Activated naive CD4-positive, alpha-beta T cell treated with anti-CD3 and anti-CD28 coated beads, Interleukin-2, amount 10 ng/mL, durations not matched to agents 7 days and 5 days (primary cell): ENCODE measurements around the gene GPER1.

Experiments used
- CTCF ChIA-PET: fragments of 350-600 bp; sonication (Branson Sonifier 250); formaldehyde crosslinking; loops from one replicate; lab custom pipeline; 2021; ENCODE audit warnings: antibody characterized with exemption; lab: Charles Lee
- DNase-seq: peaks from one replicate; pipeline ENCODE4 v3.0.0-alpha.2; 2020
- H3K27ac Mint-ChIP-seq: one replicate; pipeline ENCODE4 v1.8.0; 2021; ENCODE audit warnings: mild to moderate bottlenecking, moderate library complexity, mixed read lengths
- H3K27me3 Mint-ChIP-seq: one replicate; pipeline ENCODE4 v1.8.0; 2021; ENCODE audit warnings: mild to moderate bottlenecking, mixed read lengths
- H3K36me3 Mint-ChIP-seq: one replicate; pipeline ENCODE4 v1.8.0; 2021; ENCODE audit warnings: mixed read lengths
- H3K4me1 Mint-ChIP-seq: one replicate; pipeline ENCODE4 v1.8.0; 2021; ENCODE audit warnings: mixed read lengths
- H3K4me3 Mint-ChIP-seq: one replicate; pipeline ENCODE4 v1.8.0; 2021; ENCODE audit warnings: mild to moderate bottlenecking, moderate library complexity, mixed read lengths
- H3K9me3 Mint-ChIP-seq: one replicate; pipeline ENCODE4 v1.8.0; 2021; ENCODE audit warnings: mixed read lengths

Gene GPER1

GRCh38 chr7:1080921-1081255 is 7.0 kb upstream of the GPER1 start:
- Mint-ChIP-seq H3K27ac (no peak overlapping the region), H3K4me1 (no peaks in the 10 kb centered on the region), H3K27me3 (no peaks in the 10 kb centered on the region), H3K36me3 (no peaks in the 10 kb centered on the region), H3K4me3 (no peak overlapping the region), H3K9me3 (no peaks in the 10 kb centered on the region)
- CTCF ChIA-PET, result interaction anchor here (2.0 kb wide), 1 partner anchor 16 kb away, joined by 5 read pairs; no protein-coding TSS in a partner anchor
- no peak for DNase-seq

- H3K4me3 Mint-ChIP-seq, result no peak overlapping the region
- no peak for DNase-seq
- H3K36me3 Mint-ChIP-seq, result no peaks in the 10 kb centered on the region
- no peaks in the 10 kb centered on the region for H3K27me3 Mint-ChIP-seq
- no peaks in the 10 kb centered on the region for H3K9me3 Mint-ChIP-seq
- CTCF ChIA-PET, result interaction anchor here (0.8 to 1.0 kb wide), 2 partner anchors 16 to 88 kb away, joined by 3 to 5 read pairs; no protein-coding TSS in a partner anchor
- no peak overlapping the region for H3K27ac Mint-ChIP-seq
- H3K4me1 Mint-ChIP-seq, result peaks cover 2% of the 10 kb centered on the region
These were observed 6.6 kb upstream of the GPER1 start for GRCh38 chr7:1081336-1081735.

GRCh38 chr7:1081931-1082401 is 5.9 kb upstream of the GPER1 start:
- Mint-ChIP-seq H3K9me3 (no peaks in the 10 kb centered on the region), H3K27ac (no peak overlapping the region), H3K4me3 (no peak overlapping the region), H3K36me3 (no peaks in the 10 kb centered on the region), H3K4me1 (peaks cover 7% of the 10 kb centered on the region), H3K27me3 (peaks cover 2% of the 10 kb centered on the region)
- no peak for DNase-seq
- CTCF ChIA-PET, result interaction anchor here (0.8 to 1.0 kb wide), 2 partner anchors 17 to 89 kb away, joined by 3 to 5 read pairs; no protein-coding TSS in a partner anchor

- DNase-seq, result no peak
- peaks cover 5% of the 10 kb centered on the region for H3K27me3 Mint-ChIP-seq
- H3K9me3 Mint-ChIP-seq, result no peaks in the 10 kb centered on the region
- peaks cover 13% of the 10 kb centered on the region for H3K4me1 Mint-ChIP-seq
- no peaks in the 10 kb centered on the region for H3K36me3 Mint-ChIP-seq
- H3K27ac Mint-ChIP-seq, result no peak overlapping the region
- CTCF ChIA-PET, result interaction anchor here (0.8 to 4.0 kb wide), 3 partner anchors 9 to 92 kb away, joined by 3 to 19 read pairs (median 12); no protein-coding TSS in a partner anchor
- no peak overlapping the region for H3K4me3 Mint-ChIP-seq
These were observed 3.9 kb upstream of the GPER1 start for GRCh38 chr7:1083729-1084657.

GRCh38 chr7:1085266-1085665 is 2.6 kb upstream of the GPER1 start:
- DNase-seq, result no peak
- Mint-ChIP-seq H3K27ac (no peak overlapping the region), H3K27me3 (peaks cover 5% of the 10 kb centered on the region), H3K4me1 (peaks cover 13% of the 10 kb centered on the region), H3K36me3 (no peaks in the 10 kb centered on the region), H3K4me3 (no peak overlapping the region), H3K9me3 (no peaks in the 10 kb centered on the region)
- CTCF ChIA-PET, result interaction anchor here (1.3 to 4.0 kb wide), 5 partner anchors 9 to 92 kb away, joined by 6 to 19 read pairs (median 12); no protein-coding TSS in a partner anchor

GRCh38 chr7:1085910-1086421 is 1.9 kb upstream of the GPER1 start:
- peaks cover 13% of the 10 kb centered on the region for H3K4me1 Mint-ChIP-seq
- no peak overlapping the region for H3K27ac Mint-ChIP-seq

GRCh38 chr7:1086588-1087464 is 1.1 kb upstream of the GPER1 start:
- peak; percentile 82 for DNase-seq
- H3K4me1 Mint-ChIP-seq, result peaks cover 13% of the 10 kb centered on the region
- peak overlapping the region; percentile 64 for H3K4me3 Mint-ChIP-seq
- H3K27me3 Mint-ChIP-seq, result peaks cover 5% of the 10 kb centered on the region
- H3K36me3 Mint-ChIP-seq, result no peaks in the 10 kb centered on the region
- H3K9me3 Mint-ChIP-seq, result no peaks in the 10 kb centered on the region
- CTCF ChIA-PET, result interaction anchor here (0.5 to 4.0 kb wide), 17 partner anchors 8 to 96 kb away, joined by 3 to 19 read pairs (median 4); partner anchors contain the start of gene GPR146
- H3K27ac Mint-ChIP-seq, result no peak overlapping the region

More at GRCh38 chr7:1085910-1086421, 1.9 kb upstream of the GPER1 start:
- CTCF ChIA-PET, result interaction anchor here (0.7 to 4.0 kb wide), 13 partner anchors 8 to 97 kb away, joined by 3 to 19 read pairs (median 4); no protein-coding TSS in a partner anchor
- Mint-ChIP-seq H3K36me3 (no peaks in the 10 kb centered on the region), H3K9me3 (no peaks in the 10 kb centered on the region), H3K27me3 (peaks cover 5% of the 10 kb centered on the region), H3K4me3 (no peak overlapping the region)
- DNase-seq, result no peak

GRCh38 chr7:1087465-1087814 is 473 bp upstream of the GPER1 start:
- Mint-ChIP-seq H3K4me1 (peaks cover 13% of the 10 kb centered on the region), H3K4me3 (no peak overlapping the region), H3K27me3 (peaks cover 5% of the 10 kb centered on the region), H3K9me3 (no peaks in the 10 kb centered on the region), H3K27ac (no peak overlapping the region), H3K36me3 (no peaks in the 10 kb centered on the region)
- no peak for DNase-seq
- CTCF ChIA-PET, result interaction anchor here (0.7 to 4.0 kb wide), 4 partner anchors 16 to 89 kb away, joined by 3 to 19 read pairs (median 4); partner anchors contain the start of gene GPR146

GRCh38 chr7:1090236-1090635 is 2.3 kb downstream of the GPER1 start:
- no peak for DNase-seq
- no peak overlapping the region for H3K27ac Mint-ChIP-seq
- H3K4me3 Mint-ChIP-seq, result no peak overlapping the region
- no peaks in the 10 kb centered on the region for H3K9me3 Mint-ChIP-seq
- CTCF ChIA-PET, result interaction anchor here (0.9 kb wide), 1 partner anchor 86 kb away, joined by 3 read pairs; no protein-coding TSS in a partner anchor
- peaks cover 13% of the 10 kb centered on the region for H3K4me1 Mint-ChIP-seq
- H3K27me3 Mint-ChIP-seq, result peaks cover 5% of the 10 kb centered on the region
- no peaks in the 10 kb centered on the region for H3K36me3 Mint-ChIP-seq

GRCh38 chr7:1090686-1091643 is 3.1 kb downstream of the GPER1 start:
- CTCF ChIA-PET, result interaction anchor here (0.9 to 1.0 kb wide), 2 partner anchors 26 to 85 kb away, joined by 3 read pairs; no protein-coding TSS in a partner anchor
- Mint-ChIP-seq H3K9me3 (no peaks in the 10 kb centered on the region), H3K4me3 (no peak overlapping the region), H3K4me1 (peaks cover 13% of the 10 kb centered on the region), H3K36me3 (no peaks in the 10 kb centered on the region), H3K27ac (no peak overlapping the region), H3K27me3 (peaks cover 5% of the 10 kb centered on the region)
- no peak for DNase-seq

- no peaks in the 10 kb centered on the region for H3K36me3 Mint-ChIP-seq
- no peaks in the 10 kb centered on the region for H3K9me3 Mint-ChIP-seq
- H3K27ac Mint-ChIP-seq, result no peak overlapping the region
- H3K27me3 Mint-ChIP-seq, result peaks cover 5% of the 10 kb centered on the region
- CTCF ChIA-PET, result interaction anchor here (1.0 kb wide), 1 partner anchor 27 kb away, joined by 3 read pairs; no protein-coding TSS in a partner anchor
- DNase-seq, result no peak
- H3K4me3 Mint-ChIP-seq, result no peak overlapping the region
- H3K4me1 Mint-ChIP-seq, result peaks cover 9% of the 10 kb centered on the region
These were observed 3.7 kb downstream of the GPER1 start for GRCh38 chr7:1091644-1092027.

GRCh38 chr7:1092161-1092632 is 4.3 kb downstream of the GPER1 start:
- CTCF ChIA-PET, result interaction anchor here (1.0 kb wide), 1 partner anchor 27 kb away, joined by 3 read pairs; no protein-coding TSS in a partner anchor
- no peak overlapping the region for H3K27ac Mint-ChIP-seq
- DNase-seq, result no peak
- H3K4me1 Mint-ChIP-seq, result peaks cover 4% of the 10 kb centered on the region
- H3K36me3 Mint-ChIP-seq, result no peaks in the 10 kb centered on the region
- H3K9me3 Mint-ChIP-seq, result no peaks in the 10 kb centered on the region
- no peak overlapping the region for H3K4me3 Mint-ChIP-seq
- peaks cover under 1% of the 10 kb centered on the region for H3K27me3 Mint-ChIP-seq
